A549 treated with ZK216348 at 1 μM for 4 hours (cell line): ENCODE measurements around the gene PDHX. TPM values are rescaled to one million over a fixed set of nuclear protein-coding genes. Genes with fewer than 3 reads are reported as not detected.

ENCODE experiments used
- total RNA-seq: library from RNA; stranded (reverse); fragments of 200-300 nt; extraction: Qiagen RNA extraction; gene quantifications from 5 replicates; pipeline ENCODE4 v1.2.3, GENCODE V29; 2022; ENCODE audit warnings: low read depth

The PDHX gene
- total RNA-seq = 26.8 to 37.9 TPM (median 27.9 TPM) in 5 replicates

GRCh38 chr11:34916015-34916842 lies at the start of gene PDHX, which contains the start of gene APIP:
Gene PDHX, plus strand, starts transcription at chr11:34916618. Its CDS starts 38 bp downstream, at chr11:34916656.
Gene APIP, minus strand, starts transcription at chr11:34916379. Its CDS starts 95 bp downstream, at chr11:34916284.

Other genes starting within 250 kb of the PDHX start
- gene APIP, start 239 bp upstream of the PDHX start, total RNA-seq = 19.9 to 35.5 TPM (median 23.0 TPM) in 5 replicates
- gene CD44, start 222.6 kb downstream of the PDHX start, total RNA-seq = 627 to 758 TPM (median 662 TPM) in 5 replicates